HFFc6 (cell line): ENCODE data around the gene KCP. TPM values are rescaled to one million over a fixed set of nuclear protein-coding genes. Genes with fewer than 3 reads are reported as not detected.

ENCODE experiments used
- DNase-seq: peaks from one replicate; pipeline ENCODE4 v3.0.0-alpha.2; 2018
- H3K27ac Mint-ChIP-seq: 2 replicates; pipeline ENCODE4 v1.8.0; 2020; ENCODE audit warnings: mild to moderate bottlenecking, mixed read lengths
- H3K27me3 Mint-ChIP-seq: 2 replicates; pipeline ENCODE4 v1.8.0; 2021; ENCODE audit warnings: mild to moderate bottlenecking, moderate library complexity, mixed read lengths; ENCODE audit not compliant: insufficient read depth
- H3K36me3 Mint-ChIP-seq: 2 replicates; pipeline ENCODE4 v1.8.0; 2021; ENCODE audit warnings: low read depth, mixed read lengths
- H3K4me1 Mint-ChIP-seq: 2 replicates; pipeline ENCODE4 v1.8.0; 2020; ENCODE audit warnings: low read depth, mixed read lengths
- H3K4me3 Mint-ChIP-seq: 2 replicates; pipeline ENCODE4 v1.8.0; 2020; ENCODE audit warnings: mild to moderate bottlenecking, moderate library complexity, mixed read lengths
- H3K9me3 Mint-ChIP-seq: 2 replicates; pipeline ENCODE4 v1.8.0; 2020; ENCODE audit warnings: mild to moderate bottlenecking, mixed read lengths
- CTCF ChIP-seq: fragments of 200-600 bp; sonication (generic); IDR thresholded peaks from 2 replicates; pipeline ENCODE4 v1.5.0; 2021; ENCODE audit warnings: antibody characterized with exemption, mild to moderate bottlenecking
- total RNA-seq, 6 experiments: library from RNA; stranded (reverse); fragmentation: NEBNext Ultra II Directional; extraction: Animal tissue kit (Norgen Biotek cat#: 25700); gene quantifications; 2 replicates in 1 of 6; 3 replicates in 5 of 6; pipeline ENCODE4 v1.2.3, GENCODE V29; 2021

The KCP gene
- total RNA-seq, 6 experiments from 2014 or later, result 0.05 to 0.07 TPM; not detected in 4

- no peak for TF ChIP-seq CTCF
- Mint-ChIP-seq H3K4me3 (no peak overlapping the region), H3K27me3 (peaks cover 30% of the 10 kb centered on the region), H3K27ac (no peak overlapping the region), H3K36me3 (no peaks in the 10 kb centered on the region), H3K9me3 (no peaks in the 10 kb centered on the region), H3K4me1 (peaks cover 14% of the 10 kb centered on the region)
- DNase-seq, result no peak
Observed at GRCh38 chr7:128902761-128903585, 7.5 kb downstream of the KCP start.

GRCh38 chr7:128900237-128900636, 10.3 kb downstream of the KCP start:
- Mint-ChIP-seq H3K27me3 (peaks cover 28% of the 10 kb centered on the region), H3K9me3 (no peaks in the 10 kb centered on the region), H3K27ac (no peak overlapping the region), H3K36me3 (no peaks in the 10 kb centered on the region), H3K4me3 (no peak overlapping the region), H3K4me1 (peaks cover 25% of the 10 kb centered on the region)
- no peak for TF ChIP-seq CTCF
- no peak for DNase-seq

- H3K36me3 Mint-ChIP-seq, result no peaks in the 10 kb centered on the region
- H3K27ac Mint-ChIP-seq, result no peak overlapping the region
Observed at GRCh38 chr7:128899392-128899791, 11.1 kb downstream of the KCP start.

GRCh38 chr7:128895320-128895719, 15.2 kb downstream of the KCP start:
- peaks cover 21% of the 10 kb centered on the region for H3K27me3 Mint-ChIP-seq
- H3K27ac Mint-ChIP-seq, result no peak overlapping the region
- no peak overlapping the region for H3K4me3 Mint-ChIP-seq
- no peaks in the 10 kb centered on the region for H3K9me3 Mint-ChIP-seq
- no peaks in the 10 kb centered on the region for H3K36me3 Mint-ChIP-seq
- H3K4me1 Mint-ChIP-seq, result peaks cover 17% of the 10 kb centered on the region; the same call in 1 of the 2 replicates
- DNase-seq, result no peak
- no peak for TF ChIP-seq CTCF

More at GRCh38 chr7:128899392-128899791, 11.1 kb downstream of the KCP start:
- Mint-ChIP-seq H3K9me3 (no peaks in the 10 kb centered on the region), H3K27me3 (peaks cover 26% of the 10 kb centered on the region), H3K4me3 (no peak overlapping the region), H3K4me1 (peaks cover 25% of the 10 kb centered on the region)
- DNase-seq, result no peak
- TF ChIP-seq CTCF, result no peak

- no peak for TF ChIP-seq CTCF
- H3K9me3 Mint-ChIP-seq, result no peaks in the 10 kb centered on the region
- no peak overlapping the region for H3K4me3 Mint-ChIP-seq
- H3K4me1 Mint-ChIP-seq, result peaks cover 17% of the 10 kb centered on the region; the same call in 1 of the 2 replicates
- no peak for DNase-seq
- H3K27ac Mint-ChIP-seq, result no peak overlapping the region
- H3K27me3 Mint-ChIP-seq, result peaks cover 20% of the 10 kb centered on the region
- H3K36me3 Mint-ChIP-seq, result no peaks in the 10 kb centered on the region
Observed at GRCh38 chr7:128894101-128894440, 16.4 kb downstream of the KCP start.
